WTC11 (cell line): ENCODE results near the gene LRRIQ4. TPM values are rescaled to one million over a fixed set of nuclear protein-coding genes. Genes with fewer than 3 reads are reported as not detected.
A peak's percentile ranks its signal among the peaks of the same experiment; 100 is the strongest.

Source experiments
- ELF4 ChIP-seq: sonication (generic); formaldehyde crosslinking; IDR thresholded peaks from 2 replicates; pipeline ENCODE4 v1.8.1; 2022; ENCODE audit warnings: low read depth, mild to moderate bottlenecking, moderate library complexity, missing genetic modification reagents
- FOXK1 ChIP-seq: sonication (generic); formaldehyde crosslinking; IDR thresholded peaks from 2 replicates; pipeline ENCODE4 v1.8.0; 2022; ENCODE audit warnings: mild to moderate bottlenecking, moderate library complexity, missing genetic modification reagents
- FOXP1 ChIP-seq: sonication (generic); formaldehyde crosslinking; IDR thresholded peaks from 2 replicates; pipeline ENCODE4 v1.8.0; 2022; ENCODE audit warnings: missing genetic modification reagents, mild to moderate bottlenecking, moderate library complexity, borderline replicate concordance
- JUN ChIP-seq: sonication (generic); formaldehyde crosslinking; IDR thresholded peaks from 2 replicates; pipeline ENCODE4 v1.8.0; 2023; ENCODE audit warnings: mild to moderate bottlenecking, missing genetic modification reagents
- NR3C1 ChIP-seq: sonication (generic); formaldehyde crosslinking; conservative IDR thresholded peaks from 2 replicates; pipeline ENCODE4 v1.8.1; 2023; ENCODE audit warnings: low read depth, mild to moderate bottlenecking, missing genetic modification reagents
- PRRX2 ChIP-seq: fragments of 250-450 bp; sonication (Bioruptor Pico); IDR thresholded peaks from 2 replicates; pipeline ENCODE4 v1.8.0; 2021; ENCODE audit warnings: mild to moderate bottlenecking
- SOX15 ChIP-seq: fragments of 250-450 bp; sonication (Bioruptor Pico); IDR thresholded peaks from 2 replicates; pipeline ENCODE4 v1.9.0; 2021; ENCODE audit warnings: mild to moderate bottlenecking
- SP1 ChIP-seq: sonication (generic); formaldehyde crosslinking; conservative IDR thresholded peaks from 2 replicates; pipeline ENCODE4 v1.8.1; 2022; ENCODE audit warnings: missing genetic modification reagents
- TCF7 ChIP-seq: sonication (generic); formaldehyde crosslinking; IDR thresholded peaks from 2 replicates; pipeline ENCODE4 v1.8.0; 2022; ENCODE audit warnings: mild to moderate bottlenecking, low read depth, missing genetic modification reagents, moderate library complexity
- TEAD4 ChIP-seq: sonication (generic); formaldehyde crosslinking; IDR thresholded peaks from 2 replicates; pipeline ENCODE4 v1.8.0; 2022; ENCODE audit warnings: mild to moderate bottlenecking, missing genetic modification reagents
- ZNF121 ChIP-seq: sonication (generic); formaldehyde crosslinking; IDR thresholded peaks from 2 replicates; pipeline ENCODE4 v1.8.0; 2023; ENCODE audit warnings: missing genetic modification reagents
- ZNF317 ChIP-seq: sonication (generic); formaldehyde crosslinking; IDR thresholded peaks from 2 replicates; pipeline ENCODE4 v1.8.1; 2023; ENCODE audit warnings: low read depth, mild to moderate bottlenecking, moderate library complexity, missing genetic modification reagents, borderline replicate concordance
- total RNA-seq: library from RNA; stranded (reverse); gene quantifications from 3 replicates; pipeline ENCODE4 v1.2.3, GENCODE V29; 2021
- TF ChIP-seq, protein P1 (sequence below): sonication (generic); formaldehyde crosslinking; IDR thresholded peaks from 2 replicates; pipeline ENCODE4 v1.8.1; 2022; ENCODE audit warnings: low read depth, missing genetic modification reagents, borderline replicate concordance
- TF ChIP-seq, protein P2 (sequence below): fragments of 250-450 bp; sonication (Bioruptor Pico); IDR thresholded peaks from 2 replicates; pipeline ENCODE4 v1.9.0; 2021; ENCODE audit warnings: mild to moderate bottlenecking
- TF ChIP-seq, protein P3 (sequence below): sonication (generic); formaldehyde crosslinking; IDR thresholded peaks from 2 replicates; pipeline ENCODE4 v1.8.0; 2023; ENCODE audit warnings: missing genetic modification reagents, mild to moderate bottlenecking, borderline replicate concordance
- TF ChIP-seq, protein P4 (sequence below): sonication (generic); formaldehyde crosslinking; IDR thresholded peaks from 2 replicates; pipeline ENCODE4 v1.8.1; 2022; ENCODE audit warnings: mild to moderate bottlenecking, missing genetic modification reagents, moderate library complexity, borderline replicate concordance
- TF ChIP-seq, protein P5 (sequence below): sonication (generic); formaldehyde crosslinking; IDR thresholded peaks from 2 replicates; pipeline ENCODE4 v1.8.1; 2023; ENCODE audit warnings: mild to moderate bottlenecking, missing genetic modification reagents, borderline replicate concordance
- TF ChIP-seq, protein P6 (sequence below): sonication (generic); formaldehyde crosslinking; IDR thresholded peaks from 2 replicates; pipeline ENCODE4 v1.8.1; 2023; ENCODE audit warnings: mild to moderate bottlenecking, moderate library complexity, missing genetic modification reagents
- TF ChIP-seq, protein P7 (sequence below): fragments of 250-450 bp; sonication (Bioruptor Pico); IDR thresholded peaks from 2 replicates; pipeline ENCODE4 v1.8.0; 2021; ENCODE audit warnings: mild to moderate bottlenecking
- TF ChIP-seq, protein P8 (sequence below): fragments of 250-450 bp; sonication (Bioruptor Pico); IDR thresholded peaks from 2 replicates; pipeline ENCODE4 v2.1.2; 2022; ENCODE audit warnings: mild to moderate bottlenecking, moderate library complexity

Gene LRRIQ4
- total RNA-seq, 1 experiment from 2014 or later, result 0.09 TPM

DNA sequence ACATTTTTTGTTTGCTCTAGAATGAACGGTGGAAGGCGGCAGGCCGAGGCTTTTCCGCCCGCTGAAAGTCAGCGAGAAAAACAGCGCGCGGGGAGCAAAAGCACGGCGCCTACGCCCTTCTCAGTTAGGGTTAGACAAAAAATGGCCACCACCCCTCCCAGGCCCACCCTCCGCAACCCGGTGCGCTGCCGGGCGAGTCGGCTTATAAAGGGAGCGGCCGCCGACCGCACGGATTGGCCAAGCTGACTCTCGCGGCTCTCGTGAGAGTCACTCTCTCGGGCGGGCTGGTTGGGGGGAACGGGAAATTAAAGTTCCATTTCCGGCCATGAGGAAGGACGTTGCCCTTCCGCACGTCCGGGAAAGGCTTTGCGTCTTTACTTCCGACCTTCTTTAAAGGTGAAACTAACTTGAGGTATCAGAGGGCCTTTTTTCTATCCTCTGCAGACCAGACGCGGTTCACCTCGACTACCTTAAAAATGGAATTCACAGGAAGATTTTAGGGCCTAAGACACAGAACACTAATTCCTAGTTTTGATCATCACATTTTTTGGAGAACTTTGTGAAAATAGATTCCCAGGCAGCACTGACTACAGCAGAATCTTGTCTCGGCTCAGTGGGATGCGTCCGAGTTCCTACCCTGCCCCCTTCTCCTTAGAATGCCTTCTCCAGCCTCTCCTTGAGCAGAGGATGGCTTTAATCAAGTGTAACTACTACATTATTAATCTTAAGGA lies 47.6 kb upstream of the LRRIQ4 start, which contains the start of gene TERC (continued):
- TF ChIP-seq, protein P1, sequence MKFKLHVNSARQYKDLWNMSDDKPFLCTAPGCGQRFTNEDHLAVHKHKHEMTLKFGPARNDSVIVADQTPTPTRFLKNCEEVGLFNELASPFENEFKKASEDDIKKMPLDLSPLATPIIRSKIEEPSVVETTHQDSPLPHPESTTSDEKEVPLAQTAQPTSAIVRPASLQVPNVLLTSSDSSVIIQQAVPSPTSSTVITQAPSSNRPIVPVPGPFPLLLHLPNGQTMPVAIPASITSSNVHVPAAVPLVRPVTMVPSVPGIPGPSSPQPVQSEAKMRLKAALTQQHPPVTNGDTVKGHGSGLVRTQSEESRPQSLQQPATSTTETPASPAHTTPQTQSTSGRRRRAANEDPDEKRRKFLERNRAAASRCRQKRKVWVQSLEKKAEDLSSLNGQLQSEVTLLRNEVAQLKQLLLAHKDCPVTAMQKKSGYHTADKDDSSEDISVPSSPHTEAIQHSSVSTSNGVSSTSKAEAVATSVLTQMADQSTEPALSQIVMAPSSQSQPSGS (CRISPR knock-in tag), result no peak
- 0 out of 2 replicates have a peak, but pooled peaks have one; percentile 4 for TF ChIP-seq ZNF317 (CRISPR knock-in tag)
- no peak for TF ChIP-seq JUN
- TF ChIP-seq, protein P2, sequence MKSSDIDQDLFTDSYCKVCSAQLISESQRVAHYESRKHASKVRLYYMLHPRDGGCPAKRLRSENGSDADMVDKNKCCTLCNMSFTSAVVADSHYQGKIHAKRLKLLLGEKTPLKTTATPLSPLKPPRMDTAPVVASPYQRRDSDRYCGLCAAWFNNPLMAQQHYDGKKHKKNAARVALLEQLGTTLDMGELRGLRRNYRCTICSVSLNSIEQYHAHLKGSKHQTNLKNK (CRISPR knock-in tag), result peak; percentile 70; the same call in 1 of the 2 replicates
- TF ChIP-seq, protein P3, sequence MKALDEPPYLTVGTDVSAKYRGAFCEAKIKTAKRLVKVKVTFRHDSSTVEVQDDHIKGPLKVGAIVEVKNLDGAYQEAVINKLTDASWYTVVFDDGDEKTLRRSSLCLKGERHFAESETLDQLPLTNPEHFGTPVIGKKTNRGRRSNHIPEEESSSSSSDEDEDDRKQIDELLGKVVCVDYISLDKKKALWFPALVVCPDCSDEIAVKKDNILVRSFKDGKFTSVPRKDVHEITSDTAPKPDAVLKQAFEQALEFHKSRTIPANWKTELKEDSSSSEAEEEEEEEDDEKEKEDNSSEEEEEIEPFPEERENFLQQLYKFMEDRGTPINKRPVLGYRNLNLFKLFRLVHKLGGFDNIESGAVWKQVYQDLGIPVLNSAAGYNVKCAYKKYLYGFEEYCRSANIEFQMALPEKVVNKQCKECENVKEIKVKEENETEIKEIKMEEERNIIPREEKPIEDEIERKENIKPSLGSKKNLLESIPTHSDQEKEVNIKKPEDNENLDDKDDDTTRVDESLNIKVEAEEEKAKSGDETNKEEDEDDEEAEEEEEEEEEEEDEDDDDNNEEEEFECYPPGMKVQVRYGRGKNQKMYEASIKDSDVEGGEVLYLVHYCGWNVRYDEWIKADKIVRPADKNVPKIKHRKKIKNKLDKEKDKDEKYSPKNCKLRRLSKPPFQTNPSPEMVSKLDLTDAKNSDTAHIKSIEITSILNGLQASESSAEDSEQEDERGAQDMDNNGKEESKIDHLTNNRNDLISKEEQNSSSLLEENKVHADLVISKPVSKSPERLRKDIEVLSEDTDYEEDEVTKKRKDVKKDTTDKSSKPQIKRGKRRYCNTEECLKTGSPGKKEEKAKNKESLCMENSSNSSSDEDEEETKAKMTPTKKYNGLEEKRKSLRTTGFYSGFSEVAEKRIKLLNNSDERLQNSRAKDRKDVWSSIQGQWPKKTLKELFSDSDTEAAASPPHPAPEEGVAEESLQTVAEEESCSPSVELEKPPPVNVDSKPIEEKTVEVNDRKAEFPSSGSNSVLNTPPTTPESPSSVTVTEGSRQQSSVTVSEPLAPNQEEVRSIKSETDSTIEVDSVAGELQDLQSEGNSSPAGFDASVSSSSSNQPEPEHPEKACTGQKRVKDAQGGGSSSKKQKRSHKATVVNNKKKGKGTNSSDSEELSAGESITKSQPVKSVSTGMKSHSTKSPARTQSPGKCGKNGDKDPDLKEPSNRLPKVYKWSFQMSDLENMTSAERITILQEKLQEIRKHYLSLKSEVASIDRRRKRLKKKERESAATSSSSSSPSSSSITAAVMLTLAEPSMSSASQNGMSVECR (CRISPR knock-in tag), result no peak; the same call in 1 of the 2 replicates
- no peak for TF ChIP-seq SOX15 (CRISPR knock-in tag)
- TF ChIP-seq, protein P4, sequence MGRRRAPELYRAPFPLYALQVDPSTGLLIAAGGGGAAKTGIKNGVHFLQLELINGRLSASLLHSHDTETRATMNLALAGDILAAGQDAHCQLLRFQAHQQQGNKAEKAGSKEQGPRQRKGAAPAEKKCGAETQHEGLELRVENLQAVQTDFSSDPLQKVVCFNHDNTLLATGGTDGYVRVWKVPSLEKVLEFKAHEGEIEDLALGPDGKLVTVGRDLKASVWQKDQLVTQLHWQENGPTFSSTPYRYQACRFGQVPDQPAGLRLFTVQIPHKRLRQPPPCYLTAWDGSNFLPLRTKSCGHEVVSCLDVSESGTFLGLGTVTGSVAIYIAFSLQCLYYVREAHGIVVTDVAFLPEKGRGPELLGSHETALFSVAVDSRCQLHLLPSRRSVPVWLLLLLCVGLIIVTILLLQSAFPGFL (CRISPR knock-in tag), result no peak
- TF ChIP-seq FOXP1 (CRISPR knock-in tag), result no peak
- TF ChIP-seq, protein P5, sequence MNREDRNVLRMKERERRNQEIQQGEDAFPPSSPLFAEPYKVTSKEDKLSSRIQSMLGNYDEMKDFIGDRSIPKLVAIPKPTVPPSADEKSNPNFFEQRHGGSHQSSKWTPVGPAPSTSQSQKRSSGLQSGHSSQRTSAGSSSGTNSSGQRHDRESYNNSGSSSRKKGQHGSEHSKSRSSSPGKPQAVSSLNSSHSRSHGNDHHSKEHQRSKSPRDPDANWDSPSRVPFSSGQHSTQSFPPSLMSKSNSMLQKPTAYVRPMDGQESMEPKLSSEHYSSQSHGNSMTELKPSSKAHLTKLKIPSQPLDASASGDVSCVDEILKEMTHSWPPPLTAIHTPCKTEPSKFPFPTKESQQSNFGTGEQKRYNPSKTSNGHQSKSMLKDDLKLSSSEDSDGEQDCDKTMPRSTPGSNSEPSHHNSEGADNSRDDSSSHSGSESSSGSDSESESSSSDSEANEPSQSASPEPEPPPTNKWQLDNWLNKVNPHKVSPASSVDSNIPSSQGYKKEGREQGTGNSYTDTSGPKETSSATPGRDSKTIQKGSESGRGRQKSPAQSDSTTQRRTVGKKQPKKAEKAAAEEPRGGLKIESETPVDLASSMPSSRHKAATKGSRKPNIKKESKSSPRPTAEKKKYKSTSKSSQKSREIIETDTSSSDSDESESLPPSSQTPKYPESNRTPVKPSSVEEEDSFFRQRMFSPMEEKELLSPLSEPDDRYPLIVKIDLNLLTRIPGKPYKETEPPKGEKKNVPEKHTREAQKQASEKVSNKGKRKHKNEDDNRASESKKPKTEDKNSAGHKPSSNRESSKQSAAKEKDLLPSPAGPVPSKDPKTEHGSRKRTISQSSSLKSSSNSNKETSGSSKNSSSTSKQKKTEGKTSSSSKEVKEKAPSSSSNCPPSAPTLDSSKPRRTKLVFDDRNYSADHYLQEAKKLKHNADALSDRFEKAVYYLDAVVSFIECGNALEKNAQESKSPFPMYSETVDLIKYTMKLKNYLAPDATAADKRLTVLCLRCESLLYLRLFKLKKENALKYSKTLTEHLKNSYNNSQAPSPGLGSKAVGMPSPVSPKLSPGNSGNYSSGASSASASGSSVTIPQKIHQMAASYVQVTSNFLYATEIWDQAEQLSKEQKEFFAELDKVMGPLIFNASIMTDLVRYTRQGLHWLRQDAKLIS (CRISPR knock-in tag), result no peak
- no peak for TF ChIP-seq FOXK1
- no peak for TF ChIP-seq TEAD4 (CRISPR knock-in tag)
- peak; percentile 30; the same call in 1 of the 2 replicates for TF ChIP-seq SP1 (CRISPR knock-in tag)
- no peak for TF ChIP-seq ZNF121
- TF ChIP-seq, protein P6, sequence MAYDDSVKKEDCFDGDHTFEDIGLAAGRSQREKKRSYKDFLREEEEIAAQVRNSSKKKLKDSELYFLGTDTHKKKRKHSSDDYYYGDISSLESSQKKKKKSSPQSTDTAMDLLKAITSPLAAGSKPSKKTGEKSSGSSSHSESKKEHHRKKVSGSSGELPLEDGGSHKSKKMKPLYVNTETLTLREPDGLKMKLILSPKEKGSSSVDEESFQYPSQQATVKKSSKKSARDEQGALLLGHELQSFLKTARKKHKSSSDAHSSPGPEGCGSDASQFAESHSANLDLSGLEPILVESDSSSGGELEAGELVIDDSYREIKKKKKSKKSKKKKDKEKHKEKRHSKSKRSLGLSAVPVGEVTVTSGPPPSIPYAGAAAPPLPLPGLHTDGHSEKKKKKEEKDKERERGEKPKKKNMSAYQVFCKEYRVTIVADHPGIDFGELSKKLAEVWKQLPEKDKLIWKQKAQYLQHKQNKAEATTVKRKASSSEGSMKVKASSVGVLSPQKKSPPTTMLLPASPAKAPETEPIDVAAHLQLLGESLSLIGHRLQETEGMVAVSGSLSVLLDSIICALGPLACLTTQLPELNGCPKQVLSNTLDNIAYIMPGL, result no peak
- TF ChIP-seq, protein P7, sequence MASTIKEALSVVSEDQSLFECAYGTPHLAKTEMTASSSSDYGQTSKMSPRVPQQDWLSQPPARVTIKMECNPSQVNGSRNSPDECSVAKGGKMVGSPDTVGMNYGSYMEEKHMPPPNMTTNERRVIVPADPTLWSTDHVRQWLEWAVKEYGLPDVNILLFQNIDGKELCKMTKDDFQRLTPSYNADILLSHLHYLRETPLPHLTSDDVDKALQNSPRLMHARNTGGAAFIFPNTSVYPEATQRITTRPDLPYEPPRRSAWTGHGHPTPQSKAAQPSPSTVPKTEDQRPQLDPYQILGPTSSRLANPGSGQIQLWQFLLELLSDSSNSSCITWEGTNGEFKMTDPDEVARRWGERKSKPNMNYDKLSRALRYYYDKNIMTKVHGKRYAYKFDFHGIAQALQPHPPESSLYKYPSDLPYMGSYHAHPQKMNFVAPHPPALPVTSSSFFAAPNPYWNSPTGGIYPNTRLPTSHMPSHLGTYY (CRISPR knock-in tag), result peak; percentile 87
- TF ChIP-seq ELF4, result no peak
- TF ChIP-seq NR3C1 (CRISPR knock-in tag), result no peak
- no peak for TF ChIP-seq TCF7 (CRISPR knock-in tag)
- peak; percentile 86 for TF ChIP-seq PRRX2 (CRISPR knock-in tag)
- TF ChIP-seq, protein P8, sequence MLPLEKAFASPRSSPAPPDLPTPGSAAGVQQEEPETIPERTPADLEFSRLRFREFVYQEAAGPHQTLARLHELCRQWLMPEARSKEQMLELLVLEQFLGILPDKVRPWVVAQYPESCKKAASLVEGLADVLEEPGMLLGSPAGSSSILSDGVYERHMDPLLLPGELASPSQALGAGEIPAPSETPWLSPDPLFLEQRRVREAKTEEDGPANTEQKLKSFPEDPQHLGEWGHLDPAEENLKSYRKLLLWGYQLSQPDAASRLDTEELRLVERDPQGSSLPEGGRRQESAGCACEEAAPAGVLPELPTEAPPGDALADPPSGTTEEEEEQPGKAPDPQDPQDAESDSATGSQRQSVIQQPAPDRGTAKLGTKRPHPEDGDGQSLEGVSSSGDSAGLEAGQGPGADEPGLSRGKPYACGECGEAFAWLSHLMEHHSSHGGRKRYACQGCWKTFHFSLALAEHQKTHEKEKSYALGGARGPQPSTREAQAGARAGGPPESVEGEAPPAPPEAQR (CRISPR knock-in tag), result no peak
